GM10266 (cell line): Measurements from ENCODE around the gene SGMS1.

Experiments used
- DNase-seq: peaks from one replicate; pipeline ENCODE4 v3.0.0; 2012; ENCODE audit errors: extremely low spot score
- TF ChIP-seq, protein P1 (sequence below): IDR thresholded peaks from 2 replicates; pipeline ENCODE4 v1.5.1; 2012; ENCODE audit warnings: mild to moderate bottlenecking, low read depth; ENCODE audit not compliant: control insufficient read depth, insufficient read depth; ENCODE audit errors: missing control alignments

SGMS1 gene

DNA sequence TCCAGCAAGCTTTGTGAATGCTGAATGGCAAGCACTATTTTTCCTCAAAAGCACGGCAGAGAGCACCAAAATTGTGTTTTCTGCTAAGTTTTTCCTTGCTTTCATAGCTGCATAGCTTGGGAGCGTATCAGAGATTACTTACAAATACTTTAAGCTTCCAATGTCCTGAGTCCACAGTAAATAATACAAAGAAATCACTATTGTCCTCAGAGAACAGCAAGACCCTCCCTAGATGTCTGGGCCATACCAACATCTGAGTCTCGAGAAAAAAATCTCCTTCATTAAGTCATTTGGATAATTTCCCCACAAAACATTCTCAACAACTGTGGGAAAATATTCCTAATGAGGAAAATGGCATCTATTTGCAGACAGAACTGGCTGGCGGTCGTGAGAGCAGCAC lies 41.7 kb downstream of the SGMS1 start:
- TF ChIP-seq, protein P1, sequence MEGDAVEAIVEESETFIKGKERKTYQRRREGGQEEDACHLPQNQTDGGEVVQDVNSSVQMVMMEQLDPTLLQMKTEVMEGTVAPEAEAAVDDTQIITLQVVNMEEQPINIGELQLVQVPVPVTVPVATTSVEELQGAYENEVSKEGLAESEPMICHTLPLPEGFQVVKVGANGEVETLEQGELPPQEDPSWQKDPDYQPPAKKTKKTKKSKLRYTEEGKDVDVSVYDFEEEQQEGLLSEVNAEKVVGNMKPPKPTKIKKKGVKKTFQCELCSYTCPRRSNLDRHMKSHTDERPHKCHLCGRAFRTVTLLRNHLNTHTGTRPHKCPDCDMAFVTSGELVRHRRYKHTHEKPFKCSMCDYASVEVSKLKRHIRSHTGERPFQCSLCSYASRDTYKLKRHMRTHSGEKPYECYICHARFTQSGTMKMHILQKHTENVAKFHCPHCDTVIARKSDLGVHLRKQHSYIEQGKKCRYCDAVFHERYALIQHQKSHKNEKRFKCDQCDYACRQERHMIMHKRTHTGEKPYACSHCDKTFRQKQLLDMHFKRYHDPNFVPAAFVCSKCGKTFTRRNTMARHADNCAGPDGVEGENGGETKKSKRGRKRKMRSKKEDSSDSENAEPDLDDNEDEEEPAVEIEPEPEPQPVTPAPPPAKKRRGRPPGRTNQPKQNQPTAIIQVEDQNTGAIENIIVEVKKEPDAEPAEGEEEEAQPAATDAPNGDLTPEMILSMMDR: no peak
- DNase-seq: no peak

DNA sequence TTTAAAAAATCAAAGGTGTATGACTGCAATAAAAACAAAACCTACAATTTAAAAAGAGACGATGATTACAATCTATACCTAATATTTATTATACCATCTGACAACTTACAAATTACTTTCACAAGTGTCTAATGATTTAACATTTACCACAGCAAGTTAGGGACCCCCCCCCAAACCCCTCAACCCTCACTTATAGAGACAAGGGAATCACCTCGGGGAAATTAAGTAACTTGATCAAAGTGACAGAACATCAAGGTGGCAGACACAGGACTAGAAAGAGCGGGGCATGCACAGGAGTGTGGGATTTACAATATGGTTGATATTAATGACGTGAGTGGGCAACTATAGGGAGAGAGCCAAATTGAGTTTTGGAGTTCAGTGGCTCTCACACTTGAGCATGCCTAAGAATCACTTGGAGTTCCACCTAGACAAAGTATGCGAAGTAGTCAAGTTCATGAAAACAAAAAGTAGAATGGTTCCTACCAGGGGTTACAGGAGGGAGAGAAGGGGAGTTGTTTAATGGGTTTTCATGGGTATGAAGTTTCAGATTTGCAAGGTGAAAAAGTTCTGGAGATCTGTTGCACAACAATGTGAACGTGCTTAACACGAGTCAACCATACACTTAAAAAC lies 43.4 kb downstream of the SGMS1 start:
- DNase-seq: no peak
- TF ChIP-seq, protein P1: no peak

DNA sequence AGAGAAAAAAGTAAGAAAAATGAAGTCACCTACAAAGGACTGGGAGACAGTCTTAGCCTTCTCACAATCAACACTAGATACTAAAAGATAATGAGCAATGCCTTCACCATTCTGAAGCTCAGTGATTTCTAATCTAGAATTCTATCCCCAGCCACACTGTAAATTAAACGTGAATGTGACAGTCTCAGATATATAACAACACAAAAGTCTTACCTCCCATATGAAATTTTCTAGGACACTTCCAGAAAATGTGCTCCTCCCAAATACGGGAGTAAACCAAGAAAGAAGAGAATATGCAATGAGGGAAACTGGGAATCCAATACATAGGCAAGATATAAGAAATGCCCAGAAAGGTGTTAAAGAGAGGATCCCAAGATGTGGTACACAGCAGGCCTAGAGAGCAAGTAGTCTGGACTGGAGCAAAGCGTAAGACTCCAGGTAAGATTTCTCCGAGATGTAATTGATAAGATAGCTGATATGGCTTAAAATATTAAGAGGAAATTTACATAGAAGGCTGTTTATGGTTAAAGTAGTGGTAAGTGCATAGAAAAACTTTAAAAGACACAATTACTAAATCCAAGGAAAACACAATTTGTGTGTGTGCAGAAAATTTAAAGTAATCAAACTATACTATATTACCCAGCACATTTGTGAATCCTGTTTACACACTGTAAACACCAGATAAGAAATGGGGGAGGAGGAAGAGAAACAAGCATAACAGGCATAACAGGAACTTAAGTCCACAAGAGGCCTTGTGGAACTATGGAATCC lies 44.1 kb downstream of the SGMS1 start:
- TF ChIP-seq, protein P1: no peak

DNA sequence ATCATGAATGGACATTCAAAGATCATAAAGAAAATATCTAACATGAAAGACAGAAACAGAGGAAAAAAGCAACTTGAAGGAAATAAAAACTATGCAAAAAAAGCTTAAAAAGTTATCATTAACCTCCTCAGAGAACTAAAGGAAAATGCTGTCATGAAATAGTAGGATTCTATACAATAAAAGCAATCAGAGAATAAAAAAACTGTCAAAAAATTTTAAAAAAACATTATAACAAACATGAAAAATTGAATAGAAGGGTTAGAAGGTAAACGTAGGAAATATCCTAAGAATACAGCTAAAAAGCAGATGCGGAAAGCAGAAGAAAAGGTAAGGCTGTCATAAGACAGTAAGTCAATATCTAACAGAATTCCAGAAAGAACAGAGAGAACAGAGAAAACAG lies 44.8 kb downstream of the SGMS1 start:
- DNase-seq: no peak
- TF ChIP-seq, protein P1: no peak

More for the DNA sequence above, 44.1 kb downstream of the SGMS1 start:
- no peak for DNase-seq

DNA sequence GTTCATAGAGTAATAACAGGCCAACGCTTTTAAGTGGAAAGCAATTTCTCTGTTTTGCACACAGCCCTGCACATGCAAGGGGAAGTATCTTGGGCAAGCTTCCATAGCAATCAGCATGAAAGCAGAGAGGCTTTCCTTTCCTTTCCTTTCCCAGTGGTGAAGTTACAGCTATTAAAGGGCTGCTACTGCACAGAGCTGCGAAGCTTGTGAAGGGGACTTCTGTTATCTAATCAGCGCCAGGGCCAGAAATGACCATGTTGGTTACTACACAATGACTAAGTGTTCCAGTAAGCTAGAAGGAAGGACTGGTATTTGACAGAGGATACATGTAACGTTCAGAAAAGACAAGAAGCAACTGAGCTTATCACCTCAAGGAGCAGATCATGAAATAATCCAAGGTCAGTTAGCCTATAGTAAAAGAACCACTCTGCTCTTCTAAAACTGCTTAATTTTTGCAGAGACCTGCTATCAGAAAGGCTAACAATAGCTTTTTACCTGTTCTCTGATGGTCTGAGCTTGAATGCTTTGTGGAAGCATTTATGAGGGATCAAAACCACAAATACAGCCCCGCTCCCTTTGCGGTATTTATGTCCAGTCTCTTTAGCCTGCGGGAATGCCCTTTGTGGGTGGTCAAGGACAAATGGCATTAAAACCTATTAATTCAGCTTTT lies 45.9 kb downstream of the SGMS1 start:
- no peak for DNase-seq
- TF ChIP-seq, protein P1: no peak

DNA sequence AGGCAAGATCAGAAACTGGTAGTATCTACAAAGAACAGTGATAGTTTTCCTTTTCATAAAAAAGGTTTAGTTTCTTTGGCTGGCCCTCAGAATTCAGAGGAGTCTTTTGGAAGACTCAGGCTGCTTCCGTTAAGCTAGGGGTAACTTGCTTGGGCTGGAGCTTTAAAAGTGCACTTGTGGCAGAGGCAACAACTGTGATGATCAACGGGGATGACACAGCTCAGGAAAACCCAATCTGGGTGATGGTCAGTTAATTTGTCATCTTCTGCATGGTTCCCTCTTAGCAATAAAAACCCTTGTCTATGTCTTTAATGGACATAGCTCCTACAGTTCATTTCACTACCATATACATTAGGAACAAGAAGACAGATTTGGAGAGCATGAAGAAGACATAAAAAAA lies 46.7 kb downstream of the SGMS1 start:
- TF ChIP-seq, protein P1: no peak

More for the DNA sequence above, 46.7 kb downstream of the SGMS1 start:
- no peak for DNase-seq
